Stomach smooth muscle (tissue), 2 donors: ENCODE data around the gene OPA3.

ENCODE experiments used
- H3K27ac ChIP-seq: one replicate; pipeline ENCODE4 v1.7.0; 2013; ENCODE audit warnings: mild to moderate bottlenecking, low read length, inconsistent platforms
- H3K27me3 ChIP-seq, 2 donors: one replicate each; pipeline ENCODE4 v1.7.0; 2013; ENCODE audit warnings: low read length in 2 of 2; ENCODE audit not compliant: insufficient read depth in 2 of 2, control insufficient read depth in 1 of 2
- H3K36me3 ChIP-seq, 2 donors: one replicate each; pipeline ENCODE4 v1.7.0; 2013; ENCODE audit warnings: low read length in 2 of 2; ENCODE audit not compliant: control insufficient read depth in 2 of 2, insufficient read depth in 2 of 2
- H3K4me1 ChIP-seq: one replicate; pipeline ENCODE4 v1.7.0; 2013; ENCODE audit warnings: low read length; ENCODE audit not compliant: control insufficient read depth, insufficient read depth
- H3K4me3 ChIP-seq, 2 donors: one replicate each; pipeline ENCODE4 v1.7.0; 2013; ENCODE audit warnings: low read length in 2 of 2
- H3K9ac ChIP-seq, 2 donors: one replicate each; pipeline ENCODE4 v1.7.0; 2013; ENCODE audit warnings: low read length in 2 of 2, mild to moderate bottlenecking in 1 of 2
- H3K9me3 ChIP-seq, 2 donors: one replicate each; pipeline ENCODE4 v1.7.0; 2013; ENCODE audit warnings: low read length in 2 of 2; ENCODE audit not compliant: control insufficient read depth in 2 of 2
- donor health status: healthy.
- donor health status: Pancreatic carcinoma.

Gene OPA3

DNA sequence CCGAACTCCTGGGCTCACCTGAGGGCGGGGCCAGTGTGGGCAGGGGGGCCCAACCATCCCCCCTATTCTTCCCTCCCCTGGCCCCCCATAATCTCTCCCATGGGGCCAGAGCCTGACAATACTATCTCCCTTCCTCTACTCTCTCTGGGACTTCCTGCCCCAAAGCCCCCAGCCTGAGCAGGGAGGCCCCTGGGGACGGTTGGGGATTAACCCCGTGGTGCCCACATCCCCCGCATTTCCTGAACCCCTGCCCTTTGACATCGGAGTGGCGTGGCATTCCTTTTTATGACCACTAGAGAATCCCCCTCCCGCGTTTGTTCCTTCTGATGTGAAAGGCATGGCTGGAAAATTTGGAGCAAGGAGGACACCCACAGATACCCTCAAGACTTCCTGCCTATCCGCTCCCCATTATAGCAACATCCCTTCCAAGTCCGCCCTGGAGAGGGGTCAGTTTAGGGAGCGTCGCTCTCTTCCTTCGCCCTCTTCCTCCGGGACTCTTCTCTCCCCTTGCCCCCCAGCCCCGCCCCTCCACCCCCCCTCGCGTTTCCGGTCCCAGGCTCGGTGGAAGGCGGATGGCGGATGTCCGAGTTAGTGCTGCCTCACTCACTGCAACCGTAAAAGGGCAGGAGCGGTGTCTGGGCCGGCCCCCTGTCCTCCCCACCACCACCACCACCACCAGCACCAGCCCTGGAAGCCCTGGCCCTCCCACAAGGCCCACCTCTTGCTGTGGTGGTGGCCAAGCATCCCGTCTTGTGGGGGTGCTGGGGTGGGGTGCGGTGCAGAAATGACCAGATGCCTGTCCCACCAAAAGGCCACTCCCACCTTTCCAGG, 75.5 kb downstream of the OPA3 start:
- H3K9me3 ChIP-seq, result no peaks in the 10 kb centered on the region
- no peaks in the 10 kb centered on the region for H3K27me3 ChIP-seq
- peak overlapping the region; percentile 89 to 96 for H3K4me3 ChIP-seq
- peak overlapping the region; percentile 98 to 99 for H3K9ac ChIP-seq
- H3K36me3 ChIP-seq, result no peaks in the 10 kb centered on the region
- peak overlapping the region; percentile 99 for H3K27ac ChIP-seq
- H3K4me1 ChIP-seq, result peaks cover 33% of the 10 kb centered on the region

DNA sequence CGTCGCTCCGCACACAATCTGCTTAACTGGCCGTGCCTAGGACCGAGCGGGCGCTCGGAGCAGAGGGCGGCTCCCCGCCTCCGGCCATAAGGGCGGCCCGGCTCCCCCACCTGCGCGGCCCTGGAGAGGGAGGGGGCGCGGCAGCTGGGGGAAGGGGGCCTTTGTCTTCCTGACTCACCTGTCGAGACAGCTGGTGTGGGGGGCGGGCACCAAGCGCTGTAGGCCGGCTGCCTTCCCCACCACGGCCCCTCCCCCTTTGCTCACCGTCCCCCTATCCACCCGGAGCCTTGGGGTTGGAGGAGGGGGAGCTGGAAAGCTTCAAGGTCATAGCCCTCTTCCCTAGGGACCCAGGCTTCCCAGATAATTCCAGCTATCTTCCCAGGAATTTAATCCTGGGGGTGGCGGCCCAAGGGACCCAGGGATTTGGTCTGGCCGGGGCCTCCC, 76.2 kb downstream of the OPA3 start:
- no peaks in the 10 kb centered on the region for H3K9me3 ChIP-seq
- H3K9ac ChIP-seq, result peak overlapping the region; percentile 98 to 99
- H3K4me3 ChIP-seq, result peak overlapping the region; percentile 89 to 96
- H3K27ac ChIP-seq, result peak overlapping the region; percentile 99
- H3K36me3 ChIP-seq, result no peaks in the 10 kb centered on the region
- H3K4me1 ChIP-seq, result peaks cover 28% of the 10 kb centered on the region
- no peaks in the 10 kb centered on the region for H3K27me3 ChIP-seq

DNA sequence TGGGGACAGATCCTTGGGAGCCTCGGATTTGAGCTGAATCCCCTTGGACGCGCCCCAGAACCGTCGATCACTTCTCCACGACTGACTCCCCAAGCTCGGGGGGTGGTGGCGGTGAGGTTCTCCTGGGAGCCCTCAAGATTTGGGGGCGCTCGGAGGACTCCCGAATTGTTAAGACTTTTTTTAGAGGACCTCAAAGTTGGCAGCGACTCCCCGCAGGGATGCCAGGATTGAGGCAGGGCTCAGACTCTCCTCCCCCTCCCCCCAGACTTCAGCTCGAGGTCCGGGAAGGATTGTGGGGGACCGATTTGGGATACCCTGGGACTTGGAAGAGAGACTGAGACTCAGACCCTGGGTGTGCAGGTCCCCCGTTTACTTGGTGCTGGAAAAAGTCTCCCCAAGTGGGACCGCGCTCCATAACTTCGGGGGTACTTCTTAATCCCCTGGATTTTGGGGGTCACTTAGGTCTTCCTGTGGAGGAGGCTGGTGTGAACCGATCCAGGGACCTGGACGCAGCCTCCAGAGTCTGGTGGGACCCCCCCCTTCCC, 76.7 kb downstream of the OPA3 start:
- Histone ChIP-seq H3K4me3 (peak overlapping the region; percentile 89 to 96), H3K27ac (peak overlapping the region; percentile 99), H3K27me3 (no peaks in the 10 kb centered on the region), H3K4me1 (peaks cover 27% of the 10 kb centered on the region), H3K9me3 (no peaks in the 10 kb centered on the region), H3K9ac (peak overlapping the region; percentile 98 to 99), H3K36me3 (no peaks in the 10 kb centered on the region)

DNA sequence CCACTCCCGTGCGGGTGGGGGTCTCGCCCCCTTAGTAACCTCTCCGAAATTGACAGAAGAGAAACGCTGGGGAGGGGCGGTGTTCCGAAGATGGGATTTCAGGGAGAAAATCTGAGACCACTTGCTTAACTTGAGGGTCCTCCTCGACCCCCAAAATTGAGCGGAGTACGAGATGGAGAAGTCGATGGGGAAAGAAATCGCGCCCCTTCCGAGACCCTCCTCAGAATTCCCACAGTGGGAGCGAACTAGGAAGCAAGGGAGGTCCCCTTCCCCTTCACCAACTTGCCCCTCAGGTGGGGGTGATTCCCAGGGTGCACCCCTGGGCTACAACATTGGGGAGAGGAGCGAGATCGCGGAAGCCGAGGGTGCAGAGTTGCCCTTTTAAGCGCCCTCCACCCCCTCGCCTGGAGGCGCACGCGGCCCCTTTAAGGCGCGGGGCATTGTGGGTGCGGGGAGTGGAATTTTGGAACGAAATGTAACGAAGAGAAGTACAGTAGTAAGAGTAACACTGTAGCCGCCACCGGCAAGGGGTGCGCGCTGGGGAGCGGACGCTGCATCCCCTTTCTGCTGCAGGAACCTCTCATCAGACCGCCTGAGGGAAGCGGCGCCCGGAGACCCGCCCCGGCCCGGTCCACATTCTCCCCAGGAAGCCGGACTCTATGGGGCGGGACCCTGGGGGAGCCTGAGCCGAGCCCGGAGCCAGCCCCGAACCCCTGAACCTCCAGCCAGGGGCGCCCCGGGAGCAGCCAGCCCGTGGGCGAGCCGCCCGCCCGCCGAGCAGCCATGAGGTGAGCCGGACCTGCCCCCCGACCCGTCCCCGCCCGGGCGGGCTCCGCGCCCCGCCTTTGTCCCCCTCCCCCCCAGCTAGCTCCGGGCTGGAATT, 77.4 kb downstream of the OPA3 start, which contains the start of gene VASP:
Gene VASP (plus strand): TSS at position 491 of the 883 bp plus-strand sequence. CDS start 293 bp downstream, at position 784.
- Histone ChIP-seq H3K9me3 (no peaks in the 10 kb centered on the region), H3K27me3 (no peaks in the 10 kb centered on the region), H3K36me3 (no peaks in the 10 kb centered on the region), H3K4me1 (peaks cover 26% of the 10 kb centered on the region), H3K4me3 (peak within 1 kb of the TSS; percentile 89 to 96), H3K27ac (peak within 1 kb of the TSS; percentile 99), H3K9ac (peak within 1 kb of the TSS; percentile 98 to 99)

DNA sequence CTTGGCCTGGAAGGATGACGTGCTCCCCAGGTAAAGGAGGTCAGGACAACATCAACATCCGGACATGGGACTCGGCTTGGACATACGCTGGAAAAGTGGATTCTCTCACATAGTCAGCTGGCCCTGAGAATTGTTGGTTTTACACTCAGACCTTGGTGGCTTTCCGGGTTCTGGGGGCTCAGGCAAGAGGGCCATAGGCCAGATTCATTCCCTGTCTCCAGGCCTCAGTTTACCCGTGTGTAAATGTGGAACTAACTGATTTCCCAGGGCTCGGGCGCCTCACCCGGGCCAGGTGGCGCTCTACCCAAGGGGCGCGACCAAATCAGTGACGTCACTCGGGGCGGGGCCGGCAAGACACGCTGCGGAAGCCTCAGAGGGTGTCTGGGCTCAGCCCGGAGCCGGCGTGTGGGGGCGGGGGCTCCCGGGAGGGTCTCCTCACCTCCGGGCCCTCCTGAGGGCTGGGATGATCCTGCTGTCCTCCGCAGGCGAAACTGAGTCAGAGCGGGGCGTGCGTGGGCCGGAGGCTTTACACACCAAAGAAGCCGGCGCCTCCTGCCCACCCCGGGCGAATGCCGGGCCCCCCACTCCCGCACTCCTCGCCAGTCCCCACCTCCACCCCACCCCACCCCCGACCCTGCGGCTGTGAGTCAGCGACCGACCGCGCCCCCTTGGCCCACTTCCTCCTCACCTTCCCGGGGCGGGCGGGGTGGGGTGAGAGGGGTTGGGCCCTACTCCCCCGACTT, 78.2 kb downstream of the OPA3 start:
- H3K9me3 ChIP-seq, result no peaks in the 10 kb centered on the region
- H3K4me1 ChIP-seq, result peaks cover 21% of the 10 kb centered on the region
- peak overlapping the region; percentile 99 for H3K27ac ChIP-seq
- H3K4me3 ChIP-seq, result peak overlapping the region; percentile 89 to 96
- peak overlapping the region; percentile 58 to 99 for H3K9ac ChIP-seq
- no peaks in the 10 kb centered on the region for H3K27me3 ChIP-seq
- H3K36me3 ChIP-seq, result no peaks in the 10 kb centered on the region

DNA sequence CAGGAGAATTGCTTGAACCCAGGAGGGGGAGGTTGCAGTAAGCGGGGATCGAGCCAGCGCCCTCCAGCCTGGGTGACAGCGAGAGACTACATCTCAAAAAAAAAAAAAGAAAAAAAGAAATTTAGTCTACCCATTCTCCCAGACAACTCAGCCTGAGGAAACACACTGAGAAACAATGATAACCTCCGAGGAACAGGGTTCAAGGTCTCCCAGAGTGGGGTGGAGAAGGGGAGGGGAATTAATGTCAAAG, 78.7 kb downstream of the OPA3 start:
- Histone ChIP-seq H3K9ac (peak overlapping the region; percentile 58 to 99), H3K27me3 (no peaks in the 10 kb centered on the region), H3K36me3 (no peaks in the 10 kb centered on the region), H3K4me1 (peaks cover 21% of the 10 kb centered on the region), H3K27ac (peak overlapping the region; percentile 99), H3K9me3 (no peaks in the 10 kb centered on the region), H3K4me3 (peak overlapping the region; percentile 42 to 96)

DNA sequence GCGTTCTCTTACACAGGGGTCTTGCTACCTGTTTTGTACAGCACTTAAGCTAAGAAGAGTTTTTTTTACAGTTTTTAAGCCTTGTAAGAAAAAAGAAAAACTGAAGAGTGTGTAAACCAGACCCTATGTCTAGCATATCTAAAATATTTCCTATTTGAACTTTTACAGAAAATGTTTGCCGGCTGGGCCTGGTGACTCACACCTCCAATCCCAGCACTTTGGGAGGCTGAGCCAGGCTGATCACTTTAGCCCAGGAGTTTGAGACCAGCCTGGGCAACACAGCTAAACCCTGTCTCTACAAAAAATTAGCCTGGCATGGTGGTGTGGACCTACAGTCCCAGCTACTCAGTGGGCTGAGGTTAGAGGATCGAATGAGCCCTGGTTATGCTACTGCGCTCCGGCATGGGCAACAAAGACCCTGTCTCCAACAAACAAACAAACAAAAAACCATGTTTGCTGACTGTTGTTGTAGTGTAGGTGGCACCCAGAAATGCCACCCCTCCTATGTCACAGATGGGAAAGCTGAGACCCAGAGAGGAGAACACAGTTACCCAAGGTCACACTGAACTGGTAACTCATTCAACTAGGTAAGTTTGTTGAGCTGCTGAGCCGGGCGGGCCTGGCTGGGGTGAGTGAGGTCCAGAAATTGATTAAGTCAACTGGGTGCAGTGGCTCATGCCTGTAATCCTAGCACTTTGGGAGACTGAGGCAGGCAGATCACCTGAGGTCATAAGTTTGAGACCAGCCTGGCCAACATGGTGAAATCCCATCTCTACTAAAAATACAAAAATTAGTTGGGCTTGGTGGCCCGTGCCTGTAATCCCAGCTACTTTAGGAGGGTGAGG, 79.2 kb downstream of the OPA3 start:
- Histone ChIP-seq H3K9ac (no peak overlapping the region), H3K4me1 (peaks cover 21% of the 10 kb centered on the region), H3K9me3 (no peaks in the 10 kb centered on the region), H3K27ac (peak overlapping the region; percentile 99), H3K4me3 (no peak overlapping the region), H3K36me3 (no peaks in the 10 kb centered on the region), H3K27me3 (no peaks in the 10 kb centered on the region)

DNA sequence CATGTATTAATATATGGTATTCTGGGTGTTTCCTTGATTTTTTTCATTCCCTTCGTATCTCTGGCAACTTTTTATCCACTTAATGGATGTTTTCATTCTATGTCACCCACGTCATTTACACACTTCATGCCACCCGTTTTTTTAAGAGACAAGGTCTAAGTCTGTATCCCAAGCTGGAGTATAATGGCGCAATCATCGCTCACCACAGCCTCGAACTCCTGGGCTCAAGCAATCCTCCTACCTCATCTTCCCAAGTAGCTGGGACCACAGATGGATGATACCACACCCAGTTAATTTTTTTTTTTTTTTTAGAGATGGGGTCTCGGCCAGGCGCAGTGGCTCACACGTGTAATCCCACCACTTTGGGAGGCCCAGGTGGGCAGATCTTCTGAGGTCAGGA, 80.7 kb downstream of the OPA3 start:
- no peaks in the 10 kb centered on the region for H3K36me3 ChIP-seq
- no peak overlapping the region for H3K9ac ChIP-seq
- H3K27ac ChIP-seq, result no peak overlapping the region
- H3K4me3 ChIP-seq, result no peak overlapping the region
- no peaks in the 10 kb centered on the region for H3K9me3 ChIP-seq
- peaks cover 17% of the 10 kb centered on the region for H3K4me1 ChIP-seq
- peaks cover 6 to 9% of the 10 kb centered on the region in 2 donors for H3K27me3 ChIP-seq

DNA sequence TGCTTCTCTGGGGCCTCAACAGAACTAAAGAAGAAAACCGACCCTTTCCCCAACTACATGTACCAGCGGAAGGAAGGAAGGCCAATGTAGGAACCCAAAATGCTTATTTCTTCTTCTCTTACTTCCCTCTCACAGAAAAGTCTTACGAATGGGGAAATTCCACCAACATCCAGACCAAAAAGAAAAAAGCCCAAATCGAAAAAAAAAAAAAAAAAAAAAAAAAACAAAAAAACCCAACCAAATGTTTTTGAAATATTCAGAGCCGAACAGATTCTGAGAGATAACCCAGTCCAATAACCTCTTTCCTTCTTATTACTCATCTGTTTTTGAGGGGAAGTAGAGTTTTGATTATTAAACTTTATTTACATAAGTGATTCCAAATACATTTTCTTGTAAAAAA, 82.5 kb downstream of the OPA3 start:
- Histone ChIP-seq H3K27ac (no peak overlapping the region), H3K4me1 (peaks cover 27% of the 10 kb centered on the region), H3K9ac (no peak overlapping the region), H3K36me3 (no peaks in the 10 kb centered on the region), H3K9me3 (no peaks in the 10 kb centered on the region), H3K27me3 (peaks cover 11 to 21% of the 10 kb centered on the region in 2 donors), H3K4me3 (no peak overlapping the region)

DNA sequence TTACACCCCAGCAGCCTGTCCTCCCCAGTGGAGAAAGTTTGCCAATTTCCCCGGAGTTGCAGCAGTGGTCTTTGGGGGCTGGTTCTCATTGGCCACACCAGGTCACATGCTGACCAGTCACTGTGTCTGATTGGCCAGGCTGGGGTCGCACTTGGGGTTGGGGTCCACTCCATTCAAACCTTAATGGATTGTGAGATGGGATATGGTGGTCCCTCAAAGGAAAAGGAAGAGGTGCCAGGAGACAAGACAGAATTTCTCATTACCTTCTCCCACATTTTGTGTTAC, 82.9 kb downstream of the OPA3 start:
- Histone ChIP-seq H3K36me3 (no peaks in the 10 kb centered on the region), H3K27ac (no peak overlapping the region), H3K9ac (no peak overlapping the region)

More for the DNA sequence above, 82.9 kb downstream of the OPA3 start:
- Histone ChIP-seq H3K9me3 (no peaks in the 10 kb centered on the region), H3K4me3 (no peak overlapping the region), H3K4me1 (peaks cover 27% of the 10 kb centered on the region), H3K27me3 (peaks cover 11 to 21% of the 10 kb centered on the region in 2 donors)
